K562 (cell line): ENCODE measurements around the gene MICU1. TPM values are rescaled to one million over a fixed set of nuclear protein-coding genes. Genes with fewer than 3 reads are reported as not detected.

Experiments used
- CAMTA2 ChIP-seq: fragments of 250-450 bp; sonication (Bioruptor Pico); conservative IDR thresholded peaks from 2 replicates; pipeline ENCODE4 v1.5.1; 2022
- CREB5 ChIP-seq: fragments of 250-450 bp; sonication (Bioruptor Pico); IDR thresholded peaks from 2 replicates; pipeline ENCODE4 v1.5.0; 2020; ENCODE audit warnings: mild to moderate bottlenecking
- KLF16 ChIP-seq: IDR thresholded peaks from 2 replicates; pipeline ENCODE4 v1.6.1; 2016; ENCODE audit warnings: antibody characterized with exemption
- MGA ChIP-seq: fragments of 450-650 bp; IDR thresholded peaks from 2 replicates; pipeline ENCODE4 v1.6.1; 2016; ENCODE audit warnings: mild to moderate bottlenecking, moderate library complexity
- POLR2H ChIP-seq: IDR thresholded peaks from 2 replicates; pipeline ENCODE4 v1.6.1; 2016; ENCODE audit warnings: missing genetic modification characterization, low read depth, mild to moderate bottlenecking, control low read depth, missing compliant biosample characterization, moderate library complexity
- RERE ChIP-seq: sonication (generic); formaldehyde crosslinking; IDR thresholded peaks from 2 replicates; pipeline ENCODE4 v1.8.0; 2023; ENCODE audit warnings: missing genetic modification reagents, mild to moderate bottlenecking, borderline replicate concordance
- SIN3B ChIP-seq: fragments of 450-650 bp; IDR thresholded peaks from 2 replicates; pipeline ENCODE4 v1.6.1; 2017; ENCODE audit warnings: low read depth, mild to moderate bottlenecking, moderate library complexity
- SRF ChIP-seq, 2 experiments: fragments of 250-450, 450-650 bp in 1 of 2; sonication (Bioruptor Pico) in 1 of 2; sonication (generic) in 1 of 2; formaldehyde crosslinking; IDR thresholded peaks; 2 replicates each; pipeline versions ENCODE4 v1.5.0 to v1.5.1; 2020 to 2022; ENCODE audit warnings: mild to moderate bottlenecking in 1 of 2, missing genetic modification reagents in 1 of 2
- STAT5A ChIP-seq: IDR thresholded peaks from 2 replicates; pipeline ENCODE4 v1.6.1; 2012; ENCODE audit warnings: low read length, inconsistent platforms, borderline replicate concordance
- TFAM ChIP-seq: fragments of 250-450 bp; sonication (Bioruptor Pico); conservative IDR thresholded peaks from 2 replicates; pipeline ENCODE4 v1.5.0; 2021; ENCODE audit warnings: mild to moderate bottlenecking, moderate library complexity
- polyA plus RNA-seq, 8 experiments: library from polyadenylated mRNA; depleted of rRNA in 4 of 8; stranded (reverse) in 5 of 8; unstranded in 3 of 8; fragments of >200 nt; fragmentation: Nextera tagmentation in 2 of 8; fragmentation: Illumina TruSeq in 1 of 8; extraction: Ambion mirVana in 2 of 8; extraction: Trizol in 1 of 8; gene quantifications; 2 replicates each; pipeline versions ENCODE4 v1.2.1 to v1.2.3, GENCODE V29; 2011 to 2014; ENCODE audit warnings: inconsistent platforms in 1 of 8, missing spikeins in 1 of 8
- total RNA-seq, 7 experiments: library from RNA; depleted of rRNA in 6 of 7; stranded (reverse); fragments of >200 nt in 6 of 7; fragmentation: Illumina TruSeq in 2 of 7; extraction: Trizol in 2 of 7; gene quantifications; 2 replicates each; pipeline versions ENCODE4 v1.2.1 to v1.2.3, GENCODE V29; 2011 to 2021; ENCODE audit warnings: low replicate concordance in 1 of 7

The MICU1 gene
- total and polyA plus RNA-seq, 9 of the 15 experiments (the other 6 are each of a cell fraction or from before 2014, with no cell fraction given) = 29.3 to 76.8 (median 48.4) TPM

GRCh38 chr10:72637398-72637857, 11.5 kb upstream of the MICU1 start (continued):
- TF ChIP-seq MGA (peak; percentile 57), CAMTA2 (CRISPR knock-in tag) (no peak), CREB5 (CRISPR knock-in tag) (no peak), TFAM (CRISPR knock-in tag) (no peak), RERE (no peak), SRF (CRISPR knock-in tag; IDR thresholded peaks at IDR 0.05) (no peak), SIN3B (no peak), STAT5A (peak; percentile 61), POLR2H (tag) (no peak), KLF16 (no peak)
